SK-N-MC (cell line): Measurements from ENCODE around the gene KIAA1671.

Experiments used
- EZH2 ChIP-seq: fragments of 200-600 bp; sonication (generic); IDR thresholded peaks from one replicate; pipeline ENCODE4 v1.6.1; 2017; ENCODE audit warnings: antibody characterized with exemption
- FOXP2 ChIP-seq: optimal IDR thresholded peaks from 2 replicates; pipeline ENCODE3; 2011; ENCODE audit warnings: mild to moderate bottlenecking, moderate library complexity; ENCODE audit not compliant: insufficient read depth; ENCODE audit errors: extremely low read length, control extremely low read depth
- POLR2AphosphoS5 ChIP-seq: IDR thresholded peaks from 2 replicates; pipeline ENCODE4 v1.6.1; 2012; ENCODE audit warnings: mild to moderate bottlenecking, low read depth, low read length, borderline replicate concordance

GRCh38 chr22:24937114-24937513 is 15.4 kb upstream of the KIAA1671 start:
- TF ChIP-seq EZH2: no peak
- no peak for TF ChIP-seq POLR2AphosphoS5
- TF ChIP-seq FOXP2: no peak
